GM21526 (cell line): ENCODE data around the gene CD52.
"Not testable (repeated sequence)": the region's sequence is repeated elsewhere in the genome, so short reads cannot be mapped to it uniquely, and the experiment has no call there.

Experiments used
- ATAC-seq: cut with Tn5 transposase; IDR thresholded peaks from one replicate; pipeline ENCODE4 v1.9.1; 2021; ENCODE audit warnings: moderate library complexity; ENCODE audit not compliant: unreplicated experiment, low FRiP score

The CD52 gene

GRCh38 chr1:26297057-26297790 lies 20.5 kb upstream of the CD52 start:
- no peak for ATAC-seq

- no peak for ATAC-seq
These were observed 20.0 kb upstream of the CD52 start for GRCh38 chr1:26297791-26298124.

- ATAC-seq, result no peak
These were observed 17.0 kb upstream of the CD52 start for GRCh38 chr1:26300578-26301275.

GRCh38 chr1:26302733-26303405 lies 14.9 kb upstream of the CD52 start:
- no peak for ATAC-seq

GRCh38 chr1:26305667-26306289 lies 12.0 kb upstream of the CD52 start:
- ATAC-seq, result no peak

- peak; percentile 97 for ATAC-seq
These were observed 11.2 kb upstream of the CD52 start, which contains the start of gene UBXN11 for GRCh38 chr1:26306290-26307229. TSS of gene UBXN11 (minus strand) at chr1:26306636. CDS start at chr1:26302883, 3,753 bp downstream.

GRCh38 chr1:26307363-26307781 lies 10.4 kb upstream of the CD52 start:
- no peak for ATAC-seq

- ATAC-seq, result not testable (repeated sequence)
These were observed 9.5 kb upstream of the CD52 start for GRCh38 chr1:26307966-26308899.

- ATAC-seq, result no peak
These were observed 3.3 kb upstream of the CD52 start for GRCh38 chr1:26314501-26314900.

GRCh38 chr1:26315874-26316850 lies 1.6 kb upstream of the CD52 start:
- no peak for ATAC-seq

GRCh38 chr1:26317146-26317545 lies 612 bp upstream of the CD52 start:
- no peak for ATAC-seq

GRCh38 chr1:26318338-26319064 lies 743 bp downstream of the CD52 start:
- ATAC-seq, result no peak

GRCh38 chr1:26320896-26321295 lies 3.1 kb downstream of the CD52 start:
- ATAC-seq, result no peak

GRCh38 chr1:26321315-26322041 lies 3.7 kb downstream of the CD52 start:
- no peak for ATAC-seq

- ATAC-seq, result no peak
These were observed 4.2 kb downstream of the CD52 start for GRCh38 chr1:26322042-26322331.

- ATAC-seq, result no peak
These were observed 5.6 kb downstream of the CD52 start for GRCh38 chr1:26323382-26323781.

GRCh38 chr1:26324550-26324949 lies 6.8 kb downstream of the CD52 start:
- no peak for ATAC-seq
